HG03039 (cell line): ENCODE measurements around the gene CSNK1D.

Source experiments
- ATAC-seq: cut with Tn5 transposase; IDR thresholded peaks from one replicate; pipeline ENCODE4 v1.9.1; 2021; ENCODE audit warnings: mild to moderate bottlenecking, moderate library complexity; ENCODE audit not compliant: unreplicated experiment

Gene CSNK1D

DNA sequence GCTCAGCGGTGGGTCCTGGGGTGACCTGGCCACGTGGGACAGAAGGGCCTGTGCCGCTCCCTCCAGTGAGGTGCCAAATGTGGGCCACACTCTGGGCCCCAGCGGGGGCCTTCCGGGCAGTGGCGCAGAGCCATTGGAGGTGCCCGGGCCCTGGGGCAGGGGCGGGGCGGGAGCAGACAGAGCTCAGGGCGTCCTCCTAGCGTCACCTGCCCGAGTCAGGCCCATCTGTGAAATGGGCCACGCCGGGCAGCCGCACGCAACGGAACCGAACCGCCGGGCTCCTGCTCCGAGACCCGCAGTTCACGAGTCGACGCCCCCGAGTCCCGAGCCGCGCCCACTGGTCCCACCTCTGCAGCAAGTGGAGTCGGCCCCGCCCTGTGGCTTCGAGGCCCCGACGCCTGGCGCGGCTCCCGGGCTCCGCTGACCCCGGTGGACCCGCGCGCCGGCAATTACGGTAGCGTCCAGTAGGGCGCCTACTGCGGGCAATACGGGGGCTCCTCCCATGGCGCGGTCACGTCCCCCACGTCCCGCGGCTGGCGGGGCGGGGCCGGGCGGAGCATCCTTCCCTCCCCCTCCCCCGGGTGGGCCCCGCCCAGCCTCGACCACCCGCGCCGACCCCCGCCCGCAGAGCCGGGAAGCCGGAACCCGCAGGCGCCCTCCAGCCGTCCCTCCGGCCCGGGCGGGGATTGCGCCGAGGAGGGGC, 42.7 kb downstream of the CSNK1D start:
- ATAC-seq: no peak

DNA sequence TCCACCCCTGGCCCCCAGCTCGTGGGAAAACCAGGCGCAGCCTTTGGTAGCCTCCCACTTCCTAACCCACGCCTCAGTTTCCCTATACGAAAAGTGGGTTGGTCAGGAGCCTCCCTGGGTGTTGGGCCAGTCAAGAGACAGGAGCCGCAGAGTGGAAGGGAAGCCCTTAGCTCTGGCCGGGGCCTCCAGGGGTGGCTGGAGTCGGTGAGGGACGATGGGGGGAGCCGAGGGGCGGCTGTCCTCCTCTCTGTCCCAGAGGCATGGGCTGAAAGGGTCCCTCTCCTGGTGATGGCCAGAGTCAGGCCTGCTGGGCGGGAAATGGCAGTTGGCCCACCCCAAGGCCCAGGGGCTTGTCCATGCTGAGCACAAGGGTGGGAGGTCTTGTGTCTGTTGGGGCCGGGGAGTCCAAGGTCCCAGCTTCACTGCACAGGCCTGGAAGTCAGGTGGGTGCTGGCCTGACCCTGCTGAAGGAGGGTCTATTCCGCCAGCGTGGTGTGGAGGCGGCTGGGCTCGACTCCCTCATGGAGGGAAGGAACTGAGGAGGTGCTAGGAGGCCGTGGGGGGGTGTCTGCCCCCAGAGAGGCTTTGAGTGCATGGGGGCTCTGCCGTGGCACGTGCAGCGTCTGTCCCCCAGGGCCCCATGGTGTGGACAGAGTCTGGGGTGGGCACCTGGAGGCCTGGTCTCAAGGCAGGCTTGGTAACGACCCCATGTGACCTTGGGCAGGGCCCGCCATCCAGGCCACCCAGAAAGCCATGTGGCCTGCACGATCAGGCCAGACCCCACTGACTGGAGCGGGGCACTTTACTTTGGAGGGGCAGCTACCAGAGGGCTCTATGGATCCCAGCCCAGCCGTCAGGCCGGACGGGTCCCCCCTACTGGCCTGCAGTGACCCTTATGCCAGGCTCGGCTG, 43.5 kb downstream of the CSNK1D start:
- no peak for ATAC-seq

DNA sequence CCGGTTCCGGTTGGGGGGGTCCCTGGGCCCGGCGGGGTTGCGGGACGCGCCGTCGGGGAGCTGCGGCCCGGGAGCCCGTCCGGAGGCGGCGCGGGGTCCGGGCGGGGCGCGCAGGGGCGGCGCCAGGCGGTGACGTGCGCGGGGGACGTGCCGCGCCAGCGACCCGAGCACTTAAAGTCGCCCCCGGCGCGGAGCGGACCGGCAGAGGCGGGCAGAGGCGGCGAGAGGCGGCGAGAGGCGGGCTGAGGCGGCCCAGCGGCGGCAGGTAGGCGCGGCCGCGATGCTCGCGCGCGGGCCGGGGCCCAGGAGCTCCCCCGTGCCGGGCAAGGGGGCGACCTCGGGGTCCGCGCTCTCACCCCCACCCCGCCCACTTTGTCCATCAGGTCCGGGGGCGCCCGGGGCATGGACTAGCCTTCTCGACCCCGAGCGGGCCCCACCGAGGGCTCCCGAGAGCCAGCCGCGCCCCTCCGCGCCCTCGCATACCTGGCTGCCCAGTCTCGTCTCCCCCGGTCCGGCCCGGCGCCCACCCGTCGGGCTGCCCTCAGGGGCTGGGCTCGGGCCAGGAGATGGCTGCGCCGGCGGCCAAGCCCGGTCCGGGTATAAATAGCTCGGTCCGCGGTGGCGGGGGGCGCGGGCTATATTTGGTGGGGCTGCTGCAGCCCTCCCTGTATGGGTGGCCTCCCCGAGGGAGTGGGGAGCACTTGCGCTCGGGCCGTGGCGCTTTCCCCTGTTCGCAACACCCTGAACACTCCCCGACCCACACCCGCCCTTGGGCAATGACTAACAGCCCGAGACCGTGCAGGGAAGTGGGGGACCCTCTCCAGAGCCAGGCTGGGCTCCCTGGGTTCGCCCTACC, 44.4 kb downstream of the CSNK1D start, which contains the start of gene SLC16A3:
Gene SLC16A3 (plus strand): TSS at position 201 of the 856 bp plus-strand sequence. CDS start 6,967 bp downstream, outside the sequence.
- ATAC-seq: peak; percentile 35

DNA sequence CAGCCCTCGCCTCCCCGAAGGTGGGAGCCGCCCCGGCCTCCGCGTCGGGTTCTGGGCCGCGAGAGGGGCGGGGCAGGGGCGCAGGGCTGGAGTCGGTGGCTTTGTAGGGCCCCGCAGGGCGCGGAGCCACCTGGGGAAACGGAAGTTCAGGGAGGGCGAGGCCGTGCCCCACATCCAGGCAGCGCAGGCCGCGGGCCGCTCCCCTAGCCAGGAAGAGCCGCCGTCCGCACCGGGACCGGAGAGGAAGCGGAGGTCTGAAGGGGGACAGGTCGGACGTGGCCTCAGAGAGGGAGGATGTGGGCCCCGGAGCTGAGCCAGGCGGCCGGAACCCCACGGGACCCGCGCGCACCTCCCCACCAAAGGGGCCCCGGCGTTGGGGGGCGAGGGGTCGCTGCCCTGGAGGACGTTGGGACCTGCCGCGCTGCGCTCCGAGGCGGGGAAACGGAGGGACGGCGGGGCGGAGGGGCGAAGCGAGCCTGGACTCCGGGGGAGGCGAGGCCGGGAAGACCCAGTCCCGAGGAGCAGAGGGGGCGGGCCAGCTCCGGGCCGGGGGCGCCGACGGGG, 45.1 kb downstream of the CSNK1D start:
- no peak for ATAC-seq

DNA sequence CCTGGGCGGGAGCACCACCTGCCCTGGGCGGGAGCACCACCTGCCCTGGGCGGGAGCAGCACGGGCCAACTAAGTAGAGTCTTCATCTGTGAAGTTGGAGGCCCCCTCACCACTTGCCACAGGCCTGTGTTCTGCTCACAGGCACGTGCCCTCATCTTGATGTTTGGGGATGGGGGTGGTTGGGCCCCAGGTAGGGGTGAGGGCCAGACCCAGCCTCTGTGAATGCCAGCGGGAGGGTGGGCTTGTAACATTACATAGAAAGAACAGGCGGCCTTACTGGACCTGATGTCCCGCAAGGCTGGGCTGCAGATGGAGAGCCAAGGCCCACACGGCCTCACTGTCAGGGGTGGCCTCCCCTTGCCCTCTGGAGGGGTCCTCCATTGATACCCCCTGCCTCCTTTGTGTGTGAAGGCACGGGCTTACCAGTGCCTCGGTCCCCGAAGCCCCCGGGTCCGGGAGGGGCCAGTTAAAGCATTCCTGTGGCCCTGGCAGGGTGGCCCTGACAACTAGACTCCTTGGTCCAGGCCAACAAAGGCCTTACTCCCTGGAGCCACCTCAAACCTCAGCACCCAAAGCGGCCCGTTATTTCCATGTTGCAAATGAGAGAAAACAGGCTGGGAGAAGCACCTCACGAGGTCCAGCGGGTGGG, 45.7 kb downstream of the CSNK1D start:
- ATAC-seq: no peak

DNA sequence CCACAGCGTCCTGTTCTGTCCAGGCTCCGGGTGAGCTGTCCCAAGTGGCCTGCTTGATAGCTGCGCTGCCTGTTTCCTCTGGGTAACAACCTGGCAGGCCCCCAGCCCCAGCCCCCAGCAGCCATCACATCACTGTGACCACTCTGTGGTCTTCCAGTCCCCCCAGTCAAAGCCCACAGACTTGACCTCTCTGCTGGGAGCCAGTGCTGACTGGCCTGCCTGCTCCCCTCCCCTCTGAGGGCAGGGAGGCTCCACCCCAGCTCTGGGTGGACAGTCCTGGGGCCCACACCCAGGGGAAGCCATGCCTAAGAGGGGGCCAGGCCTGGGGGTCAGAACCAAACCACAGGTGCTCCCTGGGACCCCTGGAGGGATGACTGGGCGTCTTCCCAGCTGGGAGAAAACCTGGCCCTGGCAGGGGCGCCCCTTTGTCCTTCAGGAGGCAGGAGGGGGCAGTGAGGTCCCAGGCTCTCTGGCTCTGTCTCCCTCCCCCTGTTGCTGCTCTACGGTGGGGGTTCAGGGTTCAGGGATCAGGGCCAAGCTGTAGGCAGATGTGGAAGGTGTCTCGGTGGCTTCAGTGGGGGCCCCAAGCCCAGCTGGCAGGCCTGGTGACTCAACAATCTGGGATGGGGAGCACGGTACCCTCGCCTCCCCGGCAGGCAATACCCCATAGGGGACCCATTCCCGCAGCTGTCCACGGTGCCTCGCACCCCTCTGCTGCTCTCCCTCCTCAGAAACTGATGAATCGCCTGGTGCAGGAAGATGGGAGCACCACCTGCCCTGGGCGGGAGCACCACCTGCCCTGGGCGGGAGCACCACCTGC, 46.5 kb downstream of the CSNK1D start:
- no peak for ATAC-seq

DNA sequence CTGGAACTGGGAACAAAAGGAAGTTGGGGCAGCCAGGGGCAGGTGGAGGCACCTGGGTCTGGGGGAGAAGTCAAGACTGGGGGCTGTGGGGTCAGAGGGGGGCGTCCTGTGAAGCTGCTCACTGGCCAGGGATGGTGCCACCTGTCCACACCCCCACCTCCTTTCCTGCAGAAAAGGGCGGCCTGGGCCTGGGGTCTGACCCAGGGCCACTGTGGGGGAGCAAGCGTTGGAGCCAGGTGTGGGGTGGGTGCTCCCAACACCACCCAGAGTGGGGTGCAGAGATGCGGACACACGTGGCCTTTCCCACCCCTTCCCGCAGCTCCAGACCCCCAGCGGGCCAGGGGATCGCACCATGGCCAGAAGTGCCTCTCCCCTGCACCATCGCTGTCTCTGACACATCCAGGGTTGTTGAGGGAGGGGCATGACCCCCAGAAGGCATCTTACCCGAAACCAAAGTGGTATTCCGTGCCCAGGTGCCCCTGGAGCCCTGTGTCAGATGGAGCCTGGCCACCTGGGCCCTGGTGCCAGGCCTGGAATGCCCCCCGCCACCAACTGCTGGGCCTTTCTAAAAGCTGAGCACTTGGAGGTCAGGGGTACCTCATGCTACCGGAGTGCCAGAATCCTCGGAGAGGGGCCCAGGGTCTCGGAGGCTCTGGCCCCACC, 47.2 kb downstream of the CSNK1D start:
- no peak for ATAC-seq

DNA sequence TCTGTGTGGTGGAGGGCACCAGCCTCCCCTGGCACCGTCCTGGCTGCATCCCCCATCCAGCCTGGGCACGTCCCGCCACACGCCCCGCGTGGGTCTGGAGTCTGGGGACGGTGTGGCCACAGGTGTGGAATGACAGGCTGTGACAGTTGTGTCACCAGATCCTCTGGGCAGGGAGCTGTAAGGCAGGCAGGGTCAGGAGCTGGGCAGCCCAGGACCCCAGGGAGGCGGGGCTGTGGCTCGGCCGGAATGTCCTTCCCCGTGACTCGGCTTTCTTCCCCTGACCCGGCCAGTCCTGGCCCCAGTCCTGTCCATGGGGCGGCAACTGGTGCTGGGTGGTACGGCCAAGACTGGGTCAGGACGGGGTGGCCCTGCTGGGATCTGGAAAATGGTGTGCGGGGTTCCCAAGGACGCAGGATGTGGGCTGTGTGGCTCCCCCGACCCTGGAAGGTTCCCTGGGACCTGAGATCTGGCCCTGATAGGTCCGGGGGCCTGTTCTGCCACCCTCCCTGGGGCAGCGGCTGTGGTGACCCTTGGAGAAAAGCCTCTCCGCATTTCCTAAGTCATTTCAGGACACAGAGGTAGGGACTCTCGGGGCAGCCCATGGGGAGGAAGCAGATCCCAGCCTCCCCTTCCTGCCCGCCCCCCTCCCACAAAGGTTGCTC, 48.0 kb downstream of the CSNK1D start:
- ATAC-seq: no peak

DNA sequence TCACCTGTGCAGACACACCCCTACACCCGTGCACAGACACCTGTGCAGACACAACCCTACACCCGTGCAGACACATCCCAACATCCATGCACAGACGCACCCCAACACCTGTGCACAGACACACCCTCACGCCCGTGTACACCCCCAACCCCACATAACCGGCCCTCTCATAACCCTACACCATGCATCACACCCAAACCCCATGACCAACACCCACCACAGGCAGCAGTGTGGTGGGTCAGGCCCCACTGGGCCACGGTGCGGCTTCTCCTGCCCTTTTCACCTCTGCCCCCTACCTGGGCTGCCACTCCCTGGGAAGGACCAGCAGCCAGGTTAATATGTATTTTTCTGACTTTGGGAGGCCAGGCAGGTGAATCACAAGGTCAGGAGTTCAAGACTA, 48.8 kb downstream of the CSNK1D start:
- no peak for ATAC-seq

DNA sequence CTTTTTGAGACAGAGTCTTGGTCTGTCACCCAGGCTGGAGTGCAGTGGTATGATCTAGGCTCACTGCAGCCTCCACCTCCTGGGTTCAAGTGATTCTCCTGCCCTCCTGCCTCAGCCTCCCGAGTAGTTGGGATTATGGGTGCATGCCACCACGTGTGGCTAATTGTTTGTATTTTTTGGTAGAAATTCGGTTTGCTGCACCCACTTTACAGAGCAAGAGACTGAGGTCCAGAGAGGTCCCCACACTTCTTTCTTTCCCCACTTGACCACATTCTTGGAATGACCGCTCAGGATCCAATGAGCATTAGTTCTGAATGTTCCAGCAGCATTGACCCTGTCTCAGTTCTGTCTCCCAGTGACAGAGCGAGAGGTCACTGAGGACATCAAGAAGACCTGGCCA, 50.0 kb downstream of the CSNK1D start:
- no peak for ATAC-seq

DNA sequence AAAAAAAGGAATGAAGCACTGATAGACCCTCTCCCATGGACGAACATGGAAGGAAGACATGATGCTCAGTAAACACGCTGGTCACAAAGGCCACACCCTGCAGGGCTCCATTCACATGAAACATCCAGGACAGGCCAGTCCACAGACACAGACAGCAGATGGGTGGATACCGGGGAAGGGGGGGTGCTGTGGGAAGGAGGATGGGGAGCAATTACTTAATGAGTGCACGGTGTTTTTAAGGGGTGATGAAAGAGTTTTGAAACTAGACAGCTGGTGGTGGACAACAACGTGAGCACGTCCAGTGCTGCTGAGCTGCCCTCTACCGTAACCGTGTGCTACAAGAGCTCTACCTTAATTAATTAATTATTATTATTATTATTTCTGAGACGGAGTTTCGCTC, 50.7 kb downstream of the CSNK1D start:
- no peak for ATAC-seq

DNA sequence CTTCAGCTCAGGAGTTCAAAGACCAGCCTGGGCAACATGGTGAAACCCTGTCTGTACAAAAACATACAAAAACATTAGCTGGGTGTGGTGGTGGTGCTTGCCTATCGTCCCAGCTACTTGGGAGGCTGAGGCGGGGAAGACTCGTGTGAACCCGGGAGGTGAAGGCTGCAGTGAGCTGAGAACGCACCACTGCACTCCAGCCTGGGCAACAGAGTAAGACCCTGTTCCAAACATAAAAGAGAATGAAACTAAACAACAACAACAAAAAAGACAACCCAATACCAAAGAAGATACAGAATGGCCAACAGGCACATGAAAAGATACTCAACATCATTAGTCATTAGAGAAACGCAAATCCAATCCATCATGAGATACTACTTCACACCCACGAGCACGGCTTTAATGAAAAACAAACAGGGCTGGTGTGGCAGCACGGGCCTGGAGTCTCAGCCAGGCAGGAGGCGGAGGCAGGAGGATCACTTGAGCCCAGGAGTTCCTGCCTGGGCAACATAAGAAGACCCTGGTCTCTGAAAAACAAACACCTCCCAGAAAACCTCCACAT, 52.1 kb downstream of the CSNK1D start:
- no peak for ATAC-seq

DNA sequence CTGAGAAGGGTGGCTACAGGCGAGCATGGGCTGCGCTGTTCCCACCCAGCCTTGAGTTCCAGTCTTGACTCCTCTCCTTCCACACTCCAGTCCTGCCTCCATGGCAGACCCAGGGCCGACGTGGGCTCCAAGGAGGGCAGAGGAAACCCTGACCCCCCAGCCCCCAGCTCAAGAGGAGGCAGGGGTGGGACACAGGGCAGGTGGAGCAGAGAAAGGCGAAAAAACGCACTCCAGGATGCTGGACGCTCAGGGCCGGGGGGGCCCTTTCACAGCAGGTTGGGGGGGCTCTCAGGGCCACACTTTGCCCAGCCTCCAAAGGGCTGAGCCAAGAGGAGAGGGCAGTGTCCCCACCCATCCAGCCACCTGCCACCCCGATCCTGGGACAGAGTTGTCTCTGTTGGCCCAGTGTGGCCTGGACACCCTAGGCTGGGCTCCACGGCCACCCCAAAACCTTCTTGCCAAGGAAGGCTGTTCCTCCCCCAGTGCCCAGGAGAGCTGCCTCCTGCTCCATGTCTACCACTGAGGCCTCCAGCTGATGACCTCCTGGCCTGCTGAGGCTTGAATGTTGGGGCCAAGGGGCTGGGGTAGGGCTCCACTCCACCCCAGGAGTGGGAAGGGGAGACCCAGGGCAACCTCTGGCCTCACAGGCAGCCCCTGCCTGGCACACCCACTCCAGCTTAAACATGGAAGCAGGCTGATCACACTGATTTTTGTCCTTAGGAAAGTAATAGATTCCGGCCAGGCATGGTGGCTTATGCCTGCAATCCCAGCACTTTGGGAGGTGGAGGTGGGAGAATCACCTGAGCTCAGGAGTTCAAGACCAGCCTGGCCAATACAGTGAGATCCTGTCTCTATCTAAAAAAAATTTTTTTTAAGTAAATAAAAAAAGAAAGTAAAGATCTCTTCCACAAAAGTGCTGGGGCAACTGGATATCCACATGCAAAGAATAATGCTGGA, 53.5 kb downstream of the CSNK1D start:
- ATAC-seq: no peak

DNA sequence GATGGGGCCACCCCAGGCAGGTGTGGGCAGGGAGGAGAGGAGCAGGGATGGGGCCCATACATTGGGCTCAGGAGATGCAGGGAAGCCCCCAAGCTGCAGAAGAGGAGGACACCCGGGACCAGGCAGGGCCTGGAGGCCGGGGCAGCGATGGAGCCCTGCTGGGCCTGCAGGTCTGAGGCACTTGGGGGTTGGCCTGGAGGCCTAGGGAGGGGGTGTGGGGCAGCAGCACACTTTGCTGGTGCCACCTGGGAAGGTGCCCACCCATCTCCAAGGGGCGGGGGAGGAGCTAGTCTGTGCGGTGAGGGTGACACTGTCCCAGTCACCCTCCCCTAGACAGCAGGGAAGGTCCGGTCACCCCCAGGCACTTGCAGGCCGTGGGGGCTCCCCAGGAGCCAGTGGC, 54.4 kb downstream of the CSNK1D start:
- ATAC-seq: no peak

DNA sequence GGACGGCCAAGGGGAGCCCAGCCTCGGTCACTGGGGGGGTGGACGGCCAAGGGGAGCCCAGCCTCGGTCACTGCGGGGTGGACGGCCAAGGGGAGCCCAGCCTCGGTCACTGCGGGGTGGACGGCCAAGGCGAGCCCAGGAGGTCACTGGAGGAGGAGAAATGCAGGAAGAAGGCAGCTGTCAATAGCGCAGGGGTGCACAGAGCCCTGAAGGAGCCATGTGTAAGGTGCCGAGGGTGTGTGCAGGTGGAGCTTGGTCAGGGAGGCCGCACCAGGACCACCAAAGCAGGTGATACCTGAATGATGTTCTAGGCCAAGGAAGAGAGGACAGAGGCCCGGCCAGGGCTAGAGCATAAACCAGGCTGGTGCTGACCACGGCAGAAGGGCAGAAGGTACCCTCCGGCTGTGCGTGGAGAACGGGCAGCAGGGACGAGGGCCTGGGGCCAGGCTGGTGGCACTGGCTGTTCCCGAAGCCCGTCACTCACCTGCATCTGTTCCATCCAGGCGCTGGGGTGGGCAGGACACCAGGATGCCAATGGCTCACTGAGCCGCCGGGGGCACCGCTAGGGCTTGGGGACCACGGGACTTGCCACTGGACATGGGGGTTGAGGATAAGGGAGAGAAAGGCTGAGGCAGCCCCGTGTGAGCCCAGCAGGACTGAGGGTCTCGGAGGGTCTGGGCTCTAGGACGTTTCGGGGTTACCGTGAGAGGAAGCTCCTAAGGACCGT, 55.0 kb downstream of the CSNK1D start:
- no peak for ATAC-seq

DNA sequence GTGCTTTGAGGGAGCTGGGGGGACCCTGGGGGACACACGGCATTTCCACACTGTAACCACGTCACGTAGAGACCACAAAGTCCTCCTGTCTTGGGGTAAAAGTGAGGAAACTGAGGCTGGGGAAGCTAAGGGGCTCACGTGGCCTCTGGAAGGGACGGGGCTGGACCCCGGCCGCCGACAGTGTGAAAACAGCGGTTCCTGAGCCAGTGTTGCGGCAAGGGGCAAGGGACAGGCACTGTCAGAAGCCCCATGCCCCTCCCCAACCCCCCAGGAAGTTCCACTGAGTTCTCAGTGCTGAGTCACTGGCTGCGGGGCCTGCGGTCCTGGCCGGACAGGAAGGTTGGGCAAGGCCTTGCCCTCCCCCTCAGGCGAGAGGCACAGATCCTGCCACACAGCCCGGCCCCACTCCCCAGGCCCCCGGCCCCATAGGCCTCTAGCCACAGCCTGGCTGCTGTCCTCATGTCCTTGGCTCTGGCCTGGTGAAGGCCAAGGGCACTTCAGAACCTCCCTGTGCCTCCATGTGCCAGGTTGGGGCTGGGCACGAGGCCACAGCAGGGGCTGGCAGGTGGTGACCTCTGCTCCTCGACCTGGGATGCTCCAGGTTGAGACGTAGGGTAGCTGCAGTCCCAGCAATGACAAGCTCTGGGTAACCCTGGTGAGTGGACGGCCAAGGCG, 55.8 kb downstream of the CSNK1D start:
- ATAC-seq: no peak
